Keratinocyte (primary cell): ENCODE measurements around the gene LPAR3.
"Not testable (repeated sequence)": the region's sequence is repeated elsewhere in the genome, so short reads cannot be mapped to it uniquely, and the experiment has no call there.

Experiments
- EZH2 ChIP-seq: IDR thresholded peaks from one replicate; pipeline ENCODE4 v1.6.1; 2012; ENCODE audit warnings: inconsistent platforms, mild to moderate bottlenecking, low read length, moderate library complexity
- TF ChIP-seq, protein P1 (sequence below), 3 experiments: IDR thresholded peaks in 1 of 3; conservative IDR thresholded peaks in 1 of 3; optimal IDR thresholded peaks in 1 of 3; 2 replicates in 2 of 3; 3 replicates in 1 of 3; pipeline versions ENCODE3 to v1.5.1; 2011; ENCODE audit warnings: low read length in 3 of 3, mild to moderate bottlenecking in 3 of 3, moderate library complexity in 2 of 3, control low read depth in 1 of 3, inconsistent platforms in 1 of 3; ENCODE audit not compliant: insufficient read depth in 2 of 3; ENCODE audit errors: extremely low read depth in 1 of 3

DNA sequence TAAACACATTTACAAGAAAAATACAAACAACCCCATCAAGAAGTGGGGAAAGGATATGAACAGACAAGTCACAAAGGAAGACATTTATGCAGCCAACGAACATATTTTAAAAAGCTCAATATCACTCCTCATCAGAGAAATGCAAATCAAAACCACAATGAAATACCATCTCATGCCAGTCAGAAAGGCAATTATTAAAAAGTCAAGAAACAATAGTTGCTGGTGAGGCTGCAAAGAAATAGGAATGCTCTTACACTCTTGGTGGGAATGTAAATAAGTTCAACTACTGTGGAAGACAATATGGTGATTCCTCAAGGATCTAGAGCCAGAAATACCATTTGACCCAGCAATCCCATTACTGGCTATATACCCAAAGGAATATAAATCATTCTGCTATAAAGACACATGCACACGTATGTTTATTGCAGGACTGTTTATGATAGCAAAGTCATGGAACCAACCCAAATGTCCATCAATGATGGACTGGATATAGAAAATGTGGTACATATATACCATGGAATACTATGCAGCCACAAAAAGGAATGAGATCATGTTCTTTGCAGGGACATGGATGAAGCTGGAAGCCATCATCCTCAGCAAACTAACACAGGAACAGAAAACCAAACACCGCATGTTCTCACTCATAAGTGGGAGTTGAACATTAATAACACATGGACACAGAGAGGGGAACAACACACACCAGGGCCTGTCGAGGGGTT is 15.9 kb upstream of the LPAR3 start:
- TF ChIP-seq, protein P1, sequence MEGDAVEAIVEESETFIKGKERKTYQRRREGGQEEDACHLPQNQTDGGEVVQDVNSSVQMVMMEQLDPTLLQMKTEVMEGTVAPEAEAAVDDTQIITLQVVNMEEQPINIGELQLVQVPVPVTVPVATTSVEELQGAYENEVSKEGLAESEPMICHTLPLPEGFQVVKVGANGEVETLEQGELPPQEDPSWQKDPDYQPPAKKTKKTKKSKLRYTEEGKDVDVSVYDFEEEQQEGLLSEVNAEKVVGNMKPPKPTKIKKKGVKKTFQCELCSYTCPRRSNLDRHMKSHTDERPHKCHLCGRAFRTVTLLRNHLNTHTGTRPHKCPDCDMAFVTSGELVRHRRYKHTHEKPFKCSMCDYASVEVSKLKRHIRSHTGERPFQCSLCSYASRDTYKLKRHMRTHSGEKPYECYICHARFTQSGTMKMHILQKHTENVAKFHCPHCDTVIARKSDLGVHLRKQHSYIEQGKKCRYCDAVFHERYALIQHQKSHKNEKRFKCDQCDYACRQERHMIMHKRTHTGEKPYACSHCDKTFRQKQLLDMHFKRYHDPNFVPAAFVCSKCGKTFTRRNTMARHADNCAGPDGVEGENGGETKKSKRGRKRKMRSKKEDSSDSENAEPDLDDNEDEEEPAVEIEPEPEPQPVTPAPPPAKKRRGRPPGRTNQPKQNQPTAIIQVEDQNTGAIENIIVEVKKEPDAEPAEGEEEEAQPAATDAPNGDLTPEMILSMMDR (optimal IDR thresholded peaks at IDR 0.05 in 1 of 3, IDR thresholded peaks at IDR 0.05 in 1 of 3, conservative IDR thresholded peaks at IDR 0.05 in 1 of 3; ENCODE audit: extremely low read depth in 1 of 3, insufficient read depth in 2 of 3, low read length in 3 of 3) = not testable (repeated sequence)
- not testable (repeated sequence) for TF ChIP-seq EZH2
